Cardiac muscle cell (in vitro differentiated cells and primary cell): Measurements from ENCODE around the gene TCEANC2. TPM values are rescaled to one million over a fixed set of nuclear protein-coding genes. Genes with fewer than 3 reads are reported as not detected.
"Not testable (repeated sequence)": the region's sequence is repeated elsewhere in the genome, so short reads cannot be mapped to it uniquely, and the experiment has no call there.

Experiments
- DNase-seq, 2 donors: peaks; one replicate each; pipeline versions ENCODE4 v3.0.0 to v3.0.0-alpha.2; 2010 to 2017; ENCODE audit warnings: low read depth in 1 of 2, low spot score in 1 of 2
- H3K27ac ChIP-seq: fragments of 200-600 bp; sonication (generic); 2 replicates; pipeline ENCODE4 v1.5.1; 2016
- H3K27me3 ChIP-seq: fragments of 200-600 bp; sonication (generic); 2 replicates; pipeline ENCODE4 v1.6.0; 2016; ENCODE audit warnings: control low read depth
- H3K36me3 ChIP-seq: fragments of 200-600 bp; sonication (generic); 2 replicates; pipeline ENCODE4 v1.5.1; 2016; ENCODE audit warnings: control low read depth
- H3K4me1 ChIP-seq: fragments of 200-600 bp; sonication (generic); 2 replicates; pipeline ENCODE4 v1.8.1; 2017; ENCODE audit warnings: low read depth, mild to moderate bottlenecking, mixed run types
- H3K4me3 ChIP-seq: fragments of 200-600 bp; sonication (generic); 2 replicates; pipeline ENCODE4 v1.5.1; 2016; ENCODE audit warnings: mild to moderate bottlenecking
- H3K9me3 ChIP-seq: fragments of 200-600 bp; sonication (generic); 2 replicates; pipeline ENCODE4 v1.5.1; 2017; ENCODE audit warnings: low read depth, mild to moderate bottlenecking, control low read depth
- CTCF ChIP-seq: IDR thresholded peaks from 2 replicates; pipeline ENCODE4 v1.5.1; 2012; ENCODE audit warnings: low read depth, mild to moderate bottlenecking, low read length
- polyA plus RNA-seq: library from polyadenylated mRNA; unstranded; fragments of >200 nt; fragmentation: Nextera tagmentation; extraction: Ambion mirVana; gene quantifications from 2 replicates; pipeline ENCODE4 v1.2.1, GENCODE V29; 2016
- total RNA-seq: library from RNA; depleted of rRNA; stranded (reverse); fragments of >200 nt; gene quantifications from 2 replicates; pipeline ENCODE4 v1.2.3, GENCODE V29; 2016

TCEANC2 gene
- total and polyA plus RNA-seq, 2 experiments from 2014 or later, result 8.2 to 10.1 TPM

DNA sequence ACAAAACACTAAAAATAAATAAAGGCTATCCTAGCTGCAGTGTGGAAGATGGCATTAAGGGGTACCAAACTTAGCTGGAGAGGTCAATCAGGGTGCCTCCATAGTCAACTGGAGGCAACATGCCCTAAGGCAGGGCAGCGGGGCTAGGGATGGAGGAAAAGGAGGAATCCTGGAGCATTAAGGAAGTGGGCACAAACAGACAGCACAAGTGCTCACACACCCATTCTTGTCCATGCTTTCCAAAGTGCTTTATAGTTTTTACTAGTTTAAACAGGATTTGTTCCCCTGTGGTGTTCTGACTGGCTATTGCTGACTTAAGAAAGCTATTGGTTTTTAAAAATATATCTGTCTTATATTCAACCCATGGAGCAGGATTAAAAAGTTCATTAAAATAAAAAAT, 33.3 kb downstream of the TCEANC2 start:
- H3K4me3 ChIP-seq, result no peak overlapping the region
- DNase-seq, result no peak
- no peak overlapping the region for H3K27ac ChIP-seq
- H3K36me3 ChIP-seq, result no peaks in the 10 kb centered on the region
- no peaks in the 10 kb centered on the region for H3K9me3 ChIP-seq
- no peak for TF ChIP-seq CTCF
- no peaks in the 10 kb centered on the region for H3K4me1 ChIP-seq
- no peaks in the 10 kb centered on the region for H3K27me3 ChIP-seq

GRCh38 chr1:54088385-54088784, 35.0 kb downstream of the TCEANC2 start:
- no peak overlapping the region for H3K27ac ChIP-seq
- no peak overlapping the region for H3K4me3 ChIP-seq
- DNase-seq, result no peak
- no peaks in the 10 kb centered on the region for H3K27me3 ChIP-seq
- H3K4me1 ChIP-seq, result no peaks in the 10 kb centered on the region
- H3K9me3 ChIP-seq, result no peaks in the 10 kb centered on the region
- H3K36me3 ChIP-seq, result no peaks in the 10 kb centered on the region
- no peak for TF ChIP-seq CTCF

DNA sequence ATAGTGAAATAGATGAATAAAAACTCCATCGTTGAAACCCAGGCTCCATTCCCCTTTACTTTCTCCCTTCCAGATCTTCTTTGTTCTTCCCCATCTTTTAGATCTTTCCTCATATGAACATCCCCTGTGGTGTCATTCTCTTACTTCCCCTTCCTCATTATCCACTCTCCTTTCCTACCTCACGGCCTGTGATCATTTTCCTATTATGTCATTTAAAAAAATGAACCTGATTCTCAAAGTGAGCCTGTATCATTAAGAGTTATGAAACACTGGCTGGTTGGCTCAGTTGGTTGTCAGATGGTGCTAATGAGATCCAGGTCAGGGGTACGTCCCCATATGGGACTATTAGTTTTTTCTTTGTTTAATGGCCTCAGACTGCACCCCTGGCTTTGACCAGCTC, 38.3 kb downstream of the TCEANC2 start:
- Histone ChIP-seq H3K27ac (no peak overlapping the region), H3K9me3 (no peaks in the 10 kb centered on the region), H3K36me3 (no peaks in the 10 kb centered on the region), H3K27me3 (no peaks in the 10 kb centered on the region), H3K4me1 (no peaks in the 10 kb centered on the region), H3K4me3 (no peak overlapping the region)
- TF ChIP-seq CTCF, result no peak
- no peak for DNase-seq

DNA sequence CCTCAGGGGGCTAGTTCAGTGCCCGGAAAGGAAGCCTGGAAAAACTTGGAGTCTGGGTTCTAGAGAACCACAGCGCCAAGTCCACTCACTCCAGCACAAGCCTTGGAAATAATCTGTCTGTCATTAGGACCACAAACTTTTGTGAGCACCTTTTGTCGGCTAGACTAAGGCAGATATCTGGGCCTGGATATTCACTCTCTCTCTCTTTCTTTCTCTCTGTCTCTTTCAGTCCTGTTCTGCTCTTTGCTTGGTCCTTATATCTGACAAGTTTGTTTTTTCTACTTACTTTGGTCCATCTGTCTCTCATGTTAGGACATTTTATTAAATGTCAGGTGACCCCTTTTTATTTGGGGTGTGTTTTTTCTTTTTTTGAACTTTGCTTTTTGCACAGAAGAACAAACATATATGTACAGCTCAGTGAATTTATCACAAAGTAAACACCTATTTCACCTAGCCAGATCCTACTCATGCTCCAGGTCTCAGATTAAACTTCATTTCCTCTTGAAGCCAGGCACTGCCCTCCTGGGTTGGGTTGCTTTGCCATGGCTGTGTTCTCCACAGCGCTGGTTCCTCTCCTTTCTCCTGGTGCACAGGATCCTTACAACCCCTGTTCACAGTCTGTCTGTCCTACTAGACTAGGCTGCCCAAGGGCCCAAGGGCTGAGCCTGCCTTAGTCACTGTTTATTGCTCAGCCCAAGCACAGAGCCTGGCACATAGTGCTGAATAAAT, 40.8 kb downstream of the TCEANC2 start:
- H3K4me1 ChIP-seq, result no peaks in the 10 kb centered on the region
- H3K27ac ChIP-seq, result no peak overlapping the region
- no peaks in the 10 kb centered on the region for H3K9me3 ChIP-seq
- H3K36me3 ChIP-seq, result no peaks in the 10 kb centered on the region
- no peak overlapping the region for H3K4me3 ChIP-seq
- no peaks in the 10 kb centered on the region for H3K27me3 ChIP-seq
- no peak for TF ChIP-seq CTCF
- DNase-seq, result no peak

GRCh38 chr1:54094730-54095105, 41.3 kb downstream of the TCEANC2 start:
- not testable (repeated sequence) for H3K9me3 ChIP-seq, H3K27ac ChIP-seq, DNase-seq, H3K27me3 ChIP-seq, H3K4me1 ChIP-seq, H3K36me3 ChIP-seq, H3K4me3 ChIP-seq

DNA sequence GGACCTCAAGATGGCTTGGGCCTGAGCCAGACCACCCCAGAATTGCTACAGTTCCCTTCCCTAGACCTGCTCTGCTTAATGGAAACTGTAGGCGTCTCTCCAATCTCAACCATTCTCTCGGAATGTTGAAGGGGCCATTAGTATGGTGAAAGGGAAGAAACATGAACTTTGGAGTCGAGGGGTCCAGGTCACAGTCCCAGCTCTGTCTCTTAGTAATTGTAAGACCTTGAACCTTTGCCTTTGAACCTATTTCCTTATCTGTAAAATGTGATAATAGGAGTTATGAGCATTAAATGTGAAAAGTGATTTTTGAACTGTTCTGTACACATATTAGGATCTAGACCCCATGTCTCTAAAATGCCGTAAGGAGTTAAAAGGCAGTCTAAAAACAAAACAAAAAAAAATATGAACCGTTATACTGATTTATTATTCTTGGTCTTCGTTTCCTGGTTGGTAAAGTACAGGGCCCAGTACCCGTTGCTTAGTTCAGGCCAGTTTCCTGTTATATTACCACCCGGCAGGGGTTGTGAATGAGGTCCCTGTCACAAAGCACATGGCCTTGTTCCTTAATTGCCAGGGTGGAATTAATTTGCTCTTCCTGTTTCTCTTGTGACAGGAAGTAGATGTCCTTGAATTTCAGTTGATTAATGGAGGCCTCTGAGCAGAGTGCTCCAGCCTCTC, 42.3 kb downstream of the TCEANC2 start:
- TF ChIP-seq CTCF, result no peak
- Histone ChIP-seq H3K27ac (no peak overlapping the region), H3K9me3 (no peaks in the 10 kb centered on the region), H3K4me1 (no peaks in the 10 kb centered on the region), H3K36me3 (no peaks in the 10 kb centered on the region), H3K4me3 (no peak overlapping the region), H3K27me3 (no peaks in the 10 kb centered on the region)
- DNase-seq, result no peak
